PC-3 (cell line): ENCODE results near the gene MBTD1.

Source experiments
- EZH2 ChIP-seq: fragments of 300-600 bp; sonication (generic); IDR thresholded peaks from one replicate; pipeline ENCODE4 v1.6.1; 2017; ENCODE audit warnings: antibody characterized with exemption, mild to moderate bottlenecking, low read length; ENCODE audit not compliant: unreplicated experiment
- TF ChIP-seq, protein P1 (sequence below): fragments of 300-600 bp; sonication (generic); conservative IDR thresholded peaks from 2 replicates; pipeline ENCODE4 v1.5.1; 2017; ENCODE audit warnings: antibody characterized with exemption, low read depth, mild to moderate bottlenecking, low read length

DNA sequence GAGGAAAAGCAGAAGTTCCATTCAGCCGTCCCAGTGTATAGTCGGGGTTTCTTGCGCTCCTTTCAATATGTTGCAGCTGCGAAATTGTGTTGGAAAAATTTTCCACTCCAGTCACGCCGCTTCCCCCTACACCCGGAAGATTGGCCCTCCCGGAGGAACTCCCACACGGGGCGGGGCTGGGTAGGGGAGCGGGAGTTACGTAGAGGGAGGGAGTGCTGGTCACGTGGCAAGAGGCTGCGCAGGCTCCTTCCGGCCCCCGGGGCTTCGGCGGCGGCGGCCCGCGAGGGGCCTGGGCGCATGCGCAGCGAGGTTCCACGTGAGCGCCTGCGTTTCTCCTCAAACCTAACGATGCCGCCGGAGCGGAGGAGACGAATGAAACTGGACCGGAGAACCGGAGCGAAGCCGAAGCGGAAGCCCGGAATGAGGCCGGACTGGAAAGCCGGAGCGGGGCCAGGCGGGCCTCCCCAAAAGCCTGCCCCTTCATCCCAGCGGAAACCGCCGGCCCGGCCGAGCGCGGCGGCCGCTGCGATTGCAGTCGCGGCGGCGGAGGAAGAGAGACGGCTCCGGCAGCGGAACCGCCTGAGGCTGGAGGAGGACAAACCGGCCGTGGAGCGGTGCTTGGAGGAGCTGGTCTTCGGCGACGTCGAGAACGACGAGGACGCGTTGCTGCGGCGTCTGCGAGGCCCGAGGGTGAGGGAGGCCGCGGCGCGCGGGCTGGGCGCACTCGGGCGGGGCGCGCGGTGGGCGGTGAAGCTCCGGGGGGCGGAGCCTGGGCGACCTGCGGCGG, 581 bp upstream of the MBTD1 start, which contains the start of gene UTP18:
- TF ChIP-seq, protein P1, sequence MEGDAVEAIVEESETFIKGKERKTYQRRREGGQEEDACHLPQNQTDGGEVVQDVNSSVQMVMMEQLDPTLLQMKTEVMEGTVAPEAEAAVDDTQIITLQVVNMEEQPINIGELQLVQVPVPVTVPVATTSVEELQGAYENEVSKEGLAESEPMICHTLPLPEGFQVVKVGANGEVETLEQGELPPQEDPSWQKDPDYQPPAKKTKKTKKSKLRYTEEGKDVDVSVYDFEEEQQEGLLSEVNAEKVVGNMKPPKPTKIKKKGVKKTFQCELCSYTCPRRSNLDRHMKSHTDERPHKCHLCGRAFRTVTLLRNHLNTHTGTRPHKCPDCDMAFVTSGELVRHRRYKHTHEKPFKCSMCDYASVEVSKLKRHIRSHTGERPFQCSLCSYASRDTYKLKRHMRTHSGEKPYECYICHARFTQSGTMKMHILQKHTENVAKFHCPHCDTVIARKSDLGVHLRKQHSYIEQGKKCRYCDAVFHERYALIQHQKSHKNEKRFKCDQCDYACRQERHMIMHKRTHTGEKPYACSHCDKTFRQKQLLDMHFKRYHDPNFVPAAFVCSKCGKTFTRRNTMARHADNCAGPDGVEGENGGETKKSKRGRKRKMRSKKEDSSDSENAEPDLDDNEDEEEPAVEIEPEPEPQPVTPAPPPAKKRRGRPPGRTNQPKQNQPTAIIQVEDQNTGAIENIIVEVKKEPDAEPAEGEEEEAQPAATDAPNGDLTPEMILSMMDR, result no peak
- no peak for TF ChIP-seq EZH2
